Gastroesophageal sphincter (tissue), 3 donors: ENCODE results near the gene PDZD4.

ENCODE experiments used
- CTCF ChIP-seq, 4 experiments: fragments of 200-600 bp in 2 of 4; fragments of 450-650 bp in 2 of 4; sonication (generic) in 1 of 4; IDR thresholded peaks; one replicate each; pipeline ENCODE4 v1.5.1; 2017 to 2019; ENCODE audit warnings: antibody characterized with exemption in 4 of 4, mild to moderate bottlenecking in 2 of 4, moderate library complexity in 2 of 4
- POLR2A ChIP-seq, 2 donors: fragments of 450-650 bp; IDR thresholded peaks; one replicate each; pipeline ENCODE4 v1.6.1; 2017; ENCODE audit warnings: antibody characterized with exemption in 2 of 2, mild to moderate bottlenecking in 2 of 2, moderate library complexity in 1 of 2

GRCh38 chrX:153773218-153773611 is 57.1 kb downstream of the PDZD4 start:
- TF ChIP-seq POLR2A (IDR thresholded peaks at IDR 0.05), result no peak
- TF ChIP-seq CTCF (IDR thresholded peaks at IDR 0.05), result no peak
